IMR-90 (cell line): ENCODE measurements around the gene SERPINA5.

Experiments
- BHLHE40 ChIP-seq: fragments of 150-350 bp; IDR thresholded peaks from 2 replicates; pipeline ENCODE4 v1.6.1; 2016; ENCODE audit warnings: mild to moderate bottlenecking, low read depth, low read length
- CEBPB ChIP-seq: IDR thresholded peaks from 2 replicates; pipeline ENCODE4 v1.6.1; 2012; ENCODE audit warnings: low read depth, low read length, improper control_type of control experiment
- CHD1 ChIP-seq: IDR thresholded peaks from 2 replicates; pipeline ENCODE4 v1.6.1; 2012; ENCODE audit warnings: low read depth, low read length, improper control_type of control experiment
- CTCF ChIP-seq: conservative IDR thresholded peaks from 2 replicates; pipeline ENCODE4 v1.5.1; 2012; ENCODE audit warnings: mild to moderate bottlenecking, low read depth, low read length, improper control_type of control experiment
- FOS ChIP-seq: fragments of 150-350 bp; IDR thresholded peaks from 2 replicates; pipeline ENCODE4 v1.6.1; 2016; ENCODE audit warnings: low read depth, low read length
- MXI1 ChIP-seq: IDR thresholded peaks from 2 replicates; pipeline ENCODE4 v1.6.1; 2012; ENCODE audit warnings: low read depth, mild to moderate bottlenecking, low read length, moderate library complexity, borderline replicate concordance
- NFE2L2 ChIP-seq: fragments of 150-350 bp; IDR thresholded peaks from 2 replicates; pipeline ENCODE4 v1.6.1; 2016; ENCODE audit warnings: low read depth, mild to moderate bottlenecking, low read length
- POLR2A ChIP-seq: IDR thresholded peaks from 2 replicates; pipeline ENCODE4 v1.6.1; 2012; ENCODE audit warnings: mild to moderate bottlenecking, low read depth, low read length
- RAD21 ChIP-seq: IDR thresholded peaks from 2 replicates; pipeline ENCODE4 v1.6.1; 2012; ENCODE audit warnings: low read length, improper control_type of control experiment
- RFX5 ChIP-seq: IDR thresholded peaks from 2 replicates; pipeline ENCODE4 v1.8.0; 2012; ENCODE audit warnings: low read depth, mild to moderate bottlenecking, low read length, moderate library complexity
- SMC3 ChIP-seq: fragments of 150-350 bp; IDR thresholded peaks from 2 replicates; pipeline ENCODE4 v1.6.1; 2016; ENCODE audit warnings: low read depth, mild to moderate bottlenecking, antibody characterized with exemption, low read length, moderate library complexity
- USF2 ChIP-seq: fragments of 150-350 bp; IDR thresholded peaks from 2 replicates; pipeline ENCODE4 v1.6.1; 2017; ENCODE audit warnings: mild to moderate bottlenecking, antibody characterized with exemption, low read length, low read depth

GRCh38 chr14:94597788-94598187 lies 16.6 kb downstream of the SERPINA5 start:
- no peak for TF ChIP-seq CTCF
- TF ChIP-seq FOS, result no peak
- TF ChIP-seq CEBPB, result no peak
- no peak for TF ChIP-seq NFE2L2
- no peak for TF ChIP-seq POLR2A
- TF ChIP-seq RFX5, result no peak
- no peak for TF ChIP-seq USF2
- TF ChIP-seq MXI1, result no peak
- no peak for TF ChIP-seq CHD1
- TF ChIP-seq RAD21, result no peak
- no peak for TF ChIP-seq SMC3
- no peak for TF ChIP-seq BHLHE40
